Tibial artery (tissue), 4 donors: ENCODE results near the gene NTHL1.
"Not testable (repeated sequence)": the region's sequence is repeated elsewhere in the genome, so short reads cannot be mapped to it uniquely, and the experiment has no call there.

Source experiments
- DNase-seq, 2 donors: peaks; one replicate each; pipeline ENCODE4 v3.0.0-alpha.2; 2019
- H3K27ac ChIP-seq, 2 donors: fragments of 200-600 bp; sonication (generic) in 1 of 2; 1 replicate in 1 of 2; 2 replicates in 1 of 2; pipeline ENCODE4 v1.5.1; 2018 to 2019; ENCODE audit warnings: mild to moderate bottlenecking in 1 of 2
- H3K27me3 ChIP-seq, 2 donors: fragments of 200-600 bp; sonication (generic) in 1 of 2; one replicate each; pipeline versions ENCODE4 v1.5.1 to v1.6.0; 2016 to 2019
- H3K36me3 ChIP-seq, 3 donors: fragments of 200-600 bp; sonication (generic) in 2 of 3; one replicate each; pipeline ENCODE4 v1.5.1; 2016 to 2019; ENCODE audit warnings: mild to moderate bottlenecking in 2 of 3
- H3K4me1 ChIP-seq, 4 donors: fragments of 200-600 bp; sonication (generic) in 2 of 4; 1 replicate in 3 of 4; 2 replicates in 1 of 4; pipeline ENCODE4 v1.5.1; 2016 to 2019
- H3K4me3 ChIP-seq, 2 donors: fragments of 200-600 bp; sonication (generic) in 1 of 2; 1 replicate in 1 of 2; 2 replicates in 1 of 2; pipeline ENCODE4 v1.5.1; 2018 to 2019; ENCODE audit warnings: mild to moderate bottlenecking in 2 of 2
- H3K9me3 ChIP-seq, 3 donors: fragments of 200-600 bp; sonication (generic) in 1 of 3; one replicate each; pipeline ENCODE4 v1.5.1; 2016 to 2019
- CTCF ChIP-seq, 2 experiments: fragments of 200-600 bp in 1 of 2; fragments of 450-650 bp in 1 of 2; IDR thresholded peaks; one replicate each; pipeline ENCODE4 v1.5.1; 2017 to 2019; ENCODE audit warnings: antibody characterized with exemption in 2 of 2, mild to moderate bottlenecking in 1 of 2, moderate library complexity in 1 of 2
- intact Hi-C: fragments of 100-400 bp; cut with DNase I; formaldehyde crosslinking; loops from one replicate; pipeline ENCODE4 v1.15.0; 2023; ENCODE audit warnings: low total_unique reads

Gene NTHL1

GRCh38 chr16:2034696-2035430, 12.8 kb downstream of the NTHL1 start:
- Histone ChIP-seq H3K4me1 (peaks cover 6 to 94% (median 74%) of the 10 kb centered on the region in 4 donors), H3K9me3 (no peaks in the 10 kb centered on the region), H3K27ac (peak overlapping the region; percentile 96 to 98), H3K36me3 (peaks cover 0 to 29% (median 15%) of the 10 kb centered on the region in 3 donors), H3K27me3 (no peaks in the 10 kb centered on the region), H3K4me3 (peak overlapping the region; percentile 28 to 59)
- intact Hi-C loops: no loop called here
- DNase-seq: peak in 1 of 2 donors; percentile 71
- no peak for TF ChIP-seq CTCF (IDR thresholded peaks at IDR 0.05)

GRCh38 chr16:2033909-2034695, 13.5 kb downstream of the NTHL1 start:
- peak overlapping the region; percentile 96 to 98 for H3K27ac ChIP-seq
- intact Hi-C loops: not testable (repeated sequence)

GRCh38 chr16:2033057-2033908, 14.4 kb downstream of the NTHL1 start:
- DNase-seq: peak; percentile 68 to 91
- Histone ChIP-seq H3K27me3 (no peaks in the 10 kb centered on the region), H3K27ac (peak overlapping the region; percentile 96 to 98), H3K4me3 (peak overlapping the region; percentile 42 to 47), H3K9me3 (no peaks in the 10 kb centered on the region), H3K4me1 (peaks cover 6 to 94% (median 74%) of the 10 kb centered on the region in 4 donors), H3K36me3 (peaks cover 0 to 29% (median 10%) of the 10 kb centered on the region in 3 donors)
- intact Hi-C loops: no loop called here
- TF ChIP-seq CTCF (IDR thresholded peaks at IDR 0.05): no peak

More at GRCh38 chr16:2033909-2034695, 13.5 kb downstream of the NTHL1 start:
- H3K27me3 ChIP-seq, DNase-seq, H3K9me3 ChIP-seq: not testable (repeated sequence)
- Histone ChIP-seq H3K36me3 (peaks cover 0 to 29% (median 15%) of the 10 kb centered on the region in 3 donors), H3K4me1 (peaks cover 6 to 94% (median 72%) of the 10 kb centered on the region in 4 donors), H3K4me3 (peak overlapping the region; percentile 42 to 59)

- intact Hi-C loops: no loop called here
- no peak for DNase-seq
- Histone ChIP-seq H3K36me3 (peaks cover 0 to 25% (median 3%) of the 10 kb centered on the region in 3 donors), H3K27me3 (no peaks in the 10 kb centered on the region), H3K27ac (peak overlapping the region; percentile 96 to 98), H3K9me3 (no peaks in the 10 kb centered on the region), H3K4me3 (peak overlapping the region; percentile 42 to 47), H3K4me1 (peaks cover 6 to 94% (median 75%) of the 10 kb centered on the region in 4 donors)
- TF ChIP-seq CTCF (IDR thresholded peaks at IDR 0.05): no peak
Observed at GRCh38 chr16:2032285-2033056, 15.2 kb downstream of the NTHL1 start.

GRCh38 chr16:2031081-2031577, 16.5 kb downstream of the NTHL1 start:
- no peak overlapping the region for H3K4me3 ChIP-seq
- peaks cover 0 to 14% (median 0%) of the 10 kb centered on the region in 3 donors for H3K36me3 ChIP-seq
- intact Hi-C loops: no loop called here
- H3K27ac ChIP-seq: peak overlapping the region; percentile 45 to 98
- H3K4me1 ChIP-seq: peaks cover 6 to 91% (median 70%) of the 10 kb centered on the region in 4 donors
- no peak for DNase-seq
- no peaks in the 10 kb centered on the region for H3K9me3 ChIP-seq
- no peaks in the 10 kb centered on the region for H3K27me3 ChIP-seq
- no peak for TF ChIP-seq CTCF (IDR thresholded peaks at IDR 0.05)
